IMR-90 (cell line): ENCODE data around the gene HAAO. TPM values are rescaled to one million over a fixed set of nuclear protein-coding genes. Genes with fewer than 3 reads are reported as not detected.
A peak's percentile ranks its signal among the peaks of the same experiment; 100 is the strongest.

Experiments used
- ATAC-seq: fragments of 200-7000 bp; cut with Tn5 transposase; 2 replicates; pipeline ENCODE4 v1.9.1; 2020; ENCODE audit warnings: low read depth, mild to moderate bottlenecking, moderate library complexity
- BruUV-seq: library from RNA; stranded (reverse); fragments of 400-500 nt; replicated peaks from 2 replicates; lab custom pipeline; 2021; lab: Mats Ljungman, UMichigan
- CTCF ChIA-PET: fragments of 300-600 bp; formaldehyde crosslinking; extraction: SDS; loops from one replicate; lab custom pipeline; 2021; ENCODE audit warnings: antibody characterized with exemption; lab: Yijun Ruan, JAX
- POLR2A ChIA-PET: fragments of 300-600 bp; sonication (Branson Sonifier 250); formaldehyde crosslinking; loops from one replicate; lab custom pipeline; 2022; ENCODE audit warnings: antibody characterized with exemption; ENCODE audit not compliant: unreplicated experiment; lab: Charles Lee
- DNase-seq: peaks from one replicate; pipeline ENCODE4 v3.0.0; 2013
- H2AFZ ChIP-seq: replicated peaks from 2 replicates; pipeline ENCODE3; 2013; ENCODE audit warnings: low read length, mild to moderate bottlenecking; ENCODE audit not compliant: poor library complexity
- H2AK5ac ChIP-seq: 2 replicates; pipeline ENCODE4 v1.6.1; 2013; ENCODE audit warnings: low read depth, low read length, inconsistent platforms
- H2AK9ac ChIP-seq: replicated peaks from 2 replicates; pipeline ENCODE3; 2013; ENCODE audit warnings: mild to moderate bottlenecking, low read depth, low read length, moderate library complexity; ENCODE audit not compliant: poor library complexity
- H2BK120ac ChIP-seq: 2 replicates; pipeline ENCODE4 v1.6.1; 2013; ENCODE audit warnings: low read depth, low read length, inconsistent platforms
- H2BK15ac ChIP-seq: 3 replicates; pipeline ENCODE4 v1.6.1; 2013; ENCODE audit warnings: low read depth, low read length, inconsistent platforms
- H2BK20ac ChIP-seq: 2 replicates; pipeline ENCODE4 v1.6.1; 2013; ENCODE audit warnings: low read depth, mild to moderate bottlenecking, inconsistent platforms, low read length, moderate library complexity
- H2BK5ac ChIP-seq: 2 replicates; pipeline ENCODE4 v1.6.1; 2013; ENCODE audit warnings: mild to moderate bottlenecking, low read depth, low read length, inconsistent platforms; ENCODE audit not compliant: poor library complexity, severe bottlenecking
- H3K14ac ChIP-seq: replicated peaks from 2 replicates; pipeline ENCODE4 v1.6.1; 2013; ENCODE audit warnings: low read depth, low read length, inconsistent platforms
- H3K18ac ChIP-seq: 2 replicates; pipeline ENCODE4 v1.6.1; 2013; ENCODE audit warnings: low read depth, low read length, control low read depth
- H3K23ac ChIP-seq: 2 replicates; pipeline ENCODE4 v1.6.1; 2013; ENCODE audit warnings: low read depth, low read length, inconsistent platforms
- H3K27ac ChIP-seq: 2 replicates; pipeline ENCODE4 v1.5.1; 2013; ENCODE audit warnings: mild to moderate bottlenecking, control low read depth, low read length; ENCODE audit not compliant: insufficient read depth
- H3K27me3 ChIP-seq: 2 replicates; pipeline ENCODE4 v1.6.1; 2013; ENCODE audit warnings: low read length; ENCODE audit not compliant: control insufficient read depth, insufficient read depth
- H3K36me3 ChIP-seq: 2 replicates; pipeline ENCODE4 v1.6.1; 2013; ENCODE audit warnings: low read length, mixed read lengths; ENCODE audit not compliant: control insufficient read depth, insufficient read depth
- H3K4ac ChIP-seq: 2 replicates; pipeline ENCODE4 v1.6.1; 2013; ENCODE audit warnings: low read depth, low read length, inconsistent platforms
- H3K4me1 ChIP-seq: 2 replicates; pipeline ENCODE4 v1.6.1; 2013; ENCODE audit warnings: low read length, mixed read lengths; ENCODE audit not compliant: control insufficient read depth, insufficient read depth
- H3K4me2 ChIP-seq: 2 replicates; pipeline ENCODE4 v1.6.1; 2013; ENCODE audit warnings: low read depth, mild to moderate bottlenecking, control low read depth, low read length, moderate library complexity
- H3K4me3 ChIP-seq: 2 replicates; pipeline ENCODE4 v1.5.1; 2013; ENCODE audit warnings: low read depth, mild to moderate bottlenecking, control low read depth, low read length, moderate library complexity; ENCODE audit not compliant: insufficient read depth
- H3K56ac ChIP-seq: 2 replicates; pipeline ENCODE4 v1.6.1; 2013; ENCODE audit warnings: low read length, inconsistent platforms; ENCODE audit not compliant: insufficient read depth; ENCODE audit errors: extremely low read depth
- H3K79me1 ChIP-seq, 2 experiments: 2 replicates each; pipeline ENCODE4 v1.6.1; 2013; ENCODE audit warnings: low read length in 2 of 2, inconsistent platforms in 1 of 2, low read depth in 1 of 2
- H3K9ac ChIP-seq: 2 replicates; pipeline ENCODE4 v1.6.1; 2013; ENCODE audit warnings: low read depth, low read length, control low read depth
- H3K9me1 ChIP-seq: 2 replicates; pipeline ENCODE4 v1.6.1; 2013; ENCODE audit warnings: low read length, inconsistent platforms; ENCODE audit not compliant: insufficient read depth
- H3K9me3 ChIP-seq: 2 replicates; pipeline ENCODE4 v1.6.1; 2013; ENCODE audit warnings: low read length; ENCODE audit not compliant: control insufficient read depth, insufficient read depth
- H4K20me1 ChIP-seq: 2 replicates; pipeline ENCODE4 v1.6.1; 2013; ENCODE audit warnings: low read length, inconsistent platforms; ENCODE audit not compliant: insufficient read depth
- H4K5ac ChIP-seq: 2 replicates; pipeline ENCODE4 v1.6.1; 2013; ENCODE audit warnings: mild to moderate bottlenecking, low read depth, low read length, control low read depth
- H4K8ac ChIP-seq, 2 experiments: 2 replicates each; pipeline ENCODE4 v1.6.1; 2013; ENCODE audit warnings: low read depth in 2 of 2, low read length in 2 of 2, control low read depth in 1 of 2, inconsistent platforms in 1 of 2
- H4K91ac ChIP-seq: 2 replicates; pipeline ENCODE4 v1.6.1; 2013; ENCODE audit warnings: low read depth, low read length, inconsistent platforms; ENCODE audit not compliant: insufficient read depth
- CHD1 ChIP-seq: IDR thresholded peaks from 2 replicates; pipeline ENCODE4 v1.6.1; 2012; ENCODE audit warnings: low read depth, low read length, improper control_type of control experiment
- FOS ChIP-seq: fragments of 150-350 bp; IDR thresholded peaks from 2 replicates; pipeline ENCODE4 v1.6.1; 2016; ENCODE audit warnings: low read depth, low read length
- MAFK ChIP-seq: IDR thresholded peaks from 2 replicates; pipeline ENCODE4 v1.6.1; 2012; ENCODE audit warnings: low read depth, low read length, improper control_type of control experiment
- MAZ ChIP-seq: IDR thresholded peaks from 2 replicates; pipeline ENCODE4 v1.6.1; 2012; ENCODE audit warnings: low read depth, mild to moderate bottlenecking, low read length, improper control_type of control experiment, moderate library complexity, borderline replicate concordance
- MXI1 ChIP-seq: IDR thresholded peaks from 2 replicates; pipeline ENCODE4 v1.6.1; 2012; ENCODE audit warnings: low read depth, mild to moderate bottlenecking, low read length, moderate library complexity, borderline replicate concordance
- RAD21 ChIP-seq: IDR thresholded peaks from 2 replicates; pipeline ENCODE4 v1.6.1; 2012; ENCODE audit warnings: low read length, improper control_type of control experiment
- RCOR1 ChIP-seq: IDR thresholded peaks from 2 replicates; pipeline ENCODE4 v1.6.1; 2012; ENCODE audit warnings: mild to moderate bottlenecking, low read length, improper control_type of control experiment; ENCODE audit not compliant: insufficient replicate concordance
- RFX5 ChIP-seq: IDR thresholded peaks from 2 replicates; pipeline ENCODE4 v1.8.0; 2012; ENCODE audit warnings: low read depth, mild to moderate bottlenecking, low read length, moderate library complexity
- SMC3 ChIP-seq: fragments of 150-350 bp; IDR thresholded peaks from 2 replicates; pipeline ENCODE4 v1.6.1; 2016; ENCODE audit warnings: low read depth, mild to moderate bottlenecking, antibody characterized with exemption, low read length, moderate library complexity
- WGBS, 2 experiments: methylation state at CpG; one replicate each; pipeline versions ENCODE4 v1.1.5 to v1.1.7; 2013; ENCODE audit warnings: missing lambda C conversion rate in 2 of 2; ENCODE audit not compliant: insufficient read length in 1 of 2; ENCODE audit errors: extremely low coverage in 2 of 2; 5-methylcytosine and 5-hydroxymethylcytosine counted together
- dilution Hi-C: fragments of 300-500 bp; cut with HindIII; formaldehyde crosslinking; loops from one replicate; pipeline ENCODE4 v1.14.3; 2018; ENCODE audit warnings: low sequenced_read_pairs; ENCODE audit not compliant: unreplicated experiment
- in situ Hi-C: fragments of 300-500 bp; cut with MboI; formaldehyde crosslinking; loops from 3 replicates; pipeline ENCODE4 v1.14.3; 2019; ENCODE audit warnings: low sequenced_read_pairs, inconsistent platforms, mixed read lengths
- intact Hi-C: fragments of 100-400 bp; cut with micrococcal nuclease; formaldehyde crosslinking; loops from 2 replicates; pipeline ENCODE4 v1.10.0; 2022
- polyA plus RNA-seq, 3 experiments: library from polyadenylated mRNA; depleted of rRNA; stranded (reverse); fragments of >200 nt; gene quantifications; 2 replicates each; pipeline ENCODE4 v1.2.3, GENCODE V29; 2012; ENCODE audit warnings: low replicate concordance in 1 of 3
- total RNA-seq: library from RNA; depleted of rRNA; stranded (reverse); fragments of >200 nt; gene quantifications from 2 replicates; pipeline ENCODE4 v1.2.3, GENCODE V29; 2012

HAAO gene
- total and polyA plus RNA-seq, 2 of the 4 experiments (the other 2 are of a cell fraction) = 0.05 to 0.18 TPM

GRCh38 chr2:42794271-42795046, 2.1 kb upstream of the HAAO start (continued):
- TF ChIP-seq MAFK = no peak

- H4K8ac ChIP-seq = no peak overlapping the region
- no peaks in the 10 kb centered on the region for H3K9me1 ChIP-seq
- H3K23ac ChIP-seq = no peak overlapping the region
- H3K56ac ChIP-seq = no peak overlapping the region
- H3K27me3 ChIP-seq = peaks cover 21% of the 10 kb centered on the region
- no peak overlapping the region for H3K4ac ChIP-seq
- no peak overlapping the region for H2AK5ac ChIP-seq
- H2BK15ac ChIP-seq = no peak overlapping the region
- H2AFZ ChIP-seq = peak overlapping the region; percentile 83
- in situ Hi-C loops (no loop called here), intact Hi-C loops (no loop called here), dilution Hi-C loops (no loop called here)
- no peaks in the 10 kb centered on the region for H3K79me1 ChIP-seq
- H3K36me3 ChIP-seq = no peaks in the 10 kb centered on the region
- no peak for DNase-seq
- H3K9me3 ChIP-seq = peaks cover 11% of the 10 kb centered on the region
- no peak overlapping the region for H2BK5ac ChIP-seq
- no peak overlapping the region; the same call in 1 of the 2 replicates for H3K18ac ChIP-seq
- H3K9ac ChIP-seq = no peak overlapping the region
- no peak overlapping the region for H2BK20ac ChIP-seq
- H3K4me3 ChIP-seq = no peak overlapping the region
- H2BK120ac ChIP-seq = peak overlapping the region; percentile 74; the same call in 1 of the 2 replicates
- ATAC-seq = no peak
- ChIA-PET POLR2A (no interaction called here), CTCF (no interaction called here)
- no peak overlapping the region for H4K91ac ChIP-seq
- BruUV-seq = no TSS peak
- no peaks in the 10 kb centered on the region for H4K20me1 ChIP-seq
- no peak overlapping the region for H3K4me2 ChIP-seq
- H4K5ac ChIP-seq = no peak overlapping the region; the same call in 1 of the 2 replicates
- peaks cover 6% of the 10 kb centered on the region for H3K4me1 ChIP-seq
- no peak overlapping the region for H3K27ac ChIP-seq
- no peak overlapping the region for H3K14ac ChIP-seq
- H2AK9ac ChIP-seq = peak overlapping the region; percentile 62
- TF ChIP-seq FOS = no peak
- TF ChIP-seq RCOR1 = no peak
- no peak for TF ChIP-seq MAZ
- TF ChIP-seq RFX5 = no peak
- no peak for TF ChIP-seq SMC3
- no peak for TF ChIP-seq RAD21
- TF ChIP-seq MAFK = no peak
- no peak for TF ChIP-seq MXI1
- TF ChIP-seq CHD1 = no peak
- 31% methylated on average over 9 of the region's 22 CpGs; no CpG with 5 or more reads in 1 of the 2 experiments for WGBS, 2 experiments
These were observed 1.2 kb upstream of the HAAO start for GRCh38 chr2:42793334-42794270.
